Ishikawa (cell line): ENCODE results near the gene LCP2.

ENCODE experiments used
- MAX ChIP-seq: IDR thresholded peaks from 2 replicates; pipeline ENCODE4 v1.6.1; 2012
- RAD21 ChIP-seq: IDR thresholded peaks from 2 replicates; pipeline ENCODE4 v1.6.1; 2012; ENCODE audit warnings: low read depth
- REST ChIP-seq: IDR thresholded peaks from 2 replicates; pipeline ENCODE4 v1.6.1; 2012; ENCODE audit warnings: low read depth, mild to moderate bottlenecking
- YY1 ChIP-seq: IDR thresholded peaks from 2 replicates; pipeline ENCODE4 v1.6.1; 2012; ENCODE audit warnings: low read depth

GRCh38 chr5:170303549-170303948 is 6.0 kb upstream of the LCP2 start:
- TF ChIP-seq REST, result no peak
- TF ChIP-seq MAX, result no peak
- TF ChIP-seq RAD21, result no peak
- no peak for TF ChIP-seq YY1
